GM18868 (cell line): ENCODE results near the gene RPS27L.
"Not testable (repeated sequence)": the region's sequence is repeated elsewhere in the genome, so short reads cannot be mapped to it uniquely, and the experiment has no call there.

Experiments
- ATAC-seq: cut with Tn5 transposase; IDR thresholded peaks from one replicate; pipeline ENCODE4 v1.9.1; 2021; ENCODE audit warnings: mild to moderate bottlenecking, moderate library complexity; ENCODE audit not compliant: unreplicated experiment

The RPS27L gene

GRCh38 chr15:63145426-63145825 is 11.9 kb downstream of the RPS27L start:
- no peak for ATAC-seq

GRCh38 chr15:63140936-63141335 is 16.3 kb downstream of the RPS27L start:
- ATAC-seq, result no peak

GRCh38 chr15:63136742-63137141 is 20.5 kb downstream of the RPS27L start:
- no peak for ATAC-seq

DNA sequence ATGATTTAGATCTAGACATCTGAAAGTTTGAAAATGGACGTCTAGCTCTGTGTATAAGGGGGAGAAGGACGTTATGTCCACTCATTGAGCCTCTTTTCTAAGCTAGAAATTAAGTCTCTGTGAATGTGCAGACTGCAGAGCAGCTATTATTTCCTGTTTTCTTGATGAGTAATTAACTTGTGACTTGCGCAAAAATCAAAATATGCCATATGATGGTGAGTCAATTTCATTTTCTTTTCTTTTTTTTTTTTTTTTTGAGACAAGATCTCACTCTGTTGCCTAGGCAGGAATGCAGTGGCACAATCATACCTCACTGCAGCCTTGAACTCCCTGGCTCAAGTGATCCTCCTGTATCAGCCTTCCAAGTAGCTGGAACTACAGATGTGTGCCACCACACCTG is 21.5 kb downstream of the RPS27L start:
- no peak for ATAC-seq

GRCh38 chr15:63135281-63135680 is 22.0 kb downstream of the RPS27L start:
- ATAC-seq, result no peak

DNA sequence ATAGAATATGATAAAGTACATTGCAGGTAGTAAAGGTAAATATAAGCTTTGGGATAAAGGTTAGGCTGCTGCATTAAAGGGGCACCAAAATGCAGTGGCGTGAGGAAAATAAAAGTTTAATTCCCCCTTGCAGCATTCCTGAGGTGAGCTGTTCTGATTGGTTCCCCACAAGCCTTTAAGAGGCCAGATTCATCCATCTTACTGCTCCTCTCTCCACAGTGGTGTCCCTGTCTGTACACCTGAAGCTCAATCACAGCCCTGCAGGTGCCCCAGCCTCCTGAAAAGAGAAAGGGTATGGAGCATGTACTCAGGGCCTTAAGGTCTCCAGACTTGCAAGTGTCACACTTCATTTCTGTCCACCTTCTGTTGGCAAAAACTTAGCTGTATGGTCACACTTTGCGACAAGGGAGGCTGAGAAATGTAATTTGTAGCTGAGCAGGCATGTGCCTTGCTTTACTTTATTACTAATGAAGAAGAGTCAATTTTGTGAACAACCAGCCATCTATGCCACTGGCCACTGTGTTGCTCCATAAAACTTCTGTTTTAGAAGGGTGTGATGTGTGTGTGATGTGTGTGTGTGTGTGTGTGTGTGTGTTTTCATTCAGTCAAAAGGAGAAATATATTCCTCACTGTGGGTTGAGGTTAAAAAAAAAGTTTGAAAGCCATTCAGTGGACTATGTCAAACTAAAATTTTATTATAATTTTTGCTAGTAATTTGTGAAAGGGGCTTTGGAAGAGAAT is 22.9 kb downstream of the RPS27L start:
- no peak for ATAC-seq

GRCh38 chr15:63133786-63134185 is 23.5 kb downstream of the RPS27L start:
- ATAC-seq, result no peak

GRCh38 chr15:63126726-63127125 is 30.6 kb downstream of the RPS27L start:
- no peak for ATAC-seq

GRCh38 chr15:63124506-63124905 is 32.8 kb downstream of the RPS27L start:
- ATAC-seq, result no peak

DNA sequence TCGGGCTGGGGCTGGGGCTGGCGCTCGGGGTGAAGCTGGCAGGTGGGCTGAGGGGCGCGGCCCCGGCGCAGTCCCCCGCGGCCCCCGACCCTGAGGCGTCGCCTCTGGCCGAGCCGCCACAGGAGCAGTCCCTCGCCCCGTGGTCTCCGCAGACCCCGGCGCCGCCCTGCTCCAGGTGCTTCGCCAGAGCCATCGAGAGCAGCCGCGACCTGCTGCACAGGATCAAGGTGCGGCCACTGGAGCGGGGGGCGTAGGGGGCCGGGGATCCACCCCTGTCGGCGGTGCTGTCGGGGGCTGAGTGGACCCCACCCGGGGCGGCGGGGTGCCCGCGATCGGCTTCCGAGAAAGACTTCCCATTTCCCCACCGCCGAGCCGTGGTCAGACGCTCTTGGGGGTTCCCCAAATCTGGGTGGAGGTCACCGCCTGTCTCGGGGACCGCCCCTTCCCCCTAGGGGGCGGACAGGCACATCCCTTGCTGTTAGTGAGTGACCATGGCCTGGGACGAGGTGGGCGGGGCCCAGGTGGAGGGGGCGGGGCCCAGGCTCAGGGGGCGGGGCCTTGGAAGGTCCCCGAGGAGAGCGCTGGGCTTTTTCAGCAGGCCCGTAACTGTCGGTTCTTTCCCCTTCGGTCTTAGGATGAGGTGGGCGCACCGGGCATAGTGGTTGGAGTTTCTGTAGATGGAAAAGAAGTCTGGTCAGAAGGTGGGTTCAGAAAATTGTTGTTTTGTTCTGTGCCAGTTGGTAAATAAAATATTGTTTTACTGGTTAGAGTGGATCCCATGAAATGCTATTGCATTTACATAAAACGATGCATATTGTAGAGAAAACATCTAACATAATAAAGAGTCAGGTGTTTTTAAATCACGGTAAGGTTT is 35.0 kb downstream of the RPS27L start:
- ATAC-seq, result peak; percentile 87

DNA sequence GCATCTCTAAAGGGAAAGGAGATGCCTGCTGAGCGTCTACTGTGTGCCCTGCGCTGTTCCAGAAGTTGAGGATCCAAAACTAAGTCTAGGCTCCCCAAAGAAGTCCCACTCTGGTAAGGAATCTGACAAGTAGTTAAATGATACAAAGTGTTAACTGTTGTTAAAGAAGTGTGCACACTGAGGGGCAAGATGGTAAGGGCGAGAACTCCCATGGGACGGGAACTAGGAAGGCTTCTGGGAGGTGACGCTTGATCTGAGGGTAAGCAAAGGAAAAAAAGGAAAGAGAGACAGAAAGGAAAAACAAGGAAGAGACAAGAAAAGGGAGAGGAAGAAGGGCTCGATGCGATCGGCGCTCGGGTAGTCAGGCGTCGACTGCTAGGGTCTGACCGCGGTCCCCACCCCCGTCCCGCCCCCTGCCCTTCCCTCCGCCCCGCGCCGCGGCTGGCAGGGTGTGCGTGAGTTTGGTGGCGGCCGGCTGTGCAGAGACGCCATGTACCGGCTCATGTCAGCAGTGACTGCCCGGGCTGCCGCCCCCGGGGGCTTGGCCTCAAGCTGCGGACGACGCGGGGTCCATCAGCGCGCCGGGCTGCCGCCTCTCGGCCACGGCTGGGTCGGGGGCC is 35.8 kb downstream of the RPS27L start, which contains the start of gene LACTB:
Gene LACTB, plus strand, starts transcription at position 480 of the 620 bp plus-strand sequence. Its CDS starts 11 bp downstream, at position 491.
- peak; percentile 75 for ATAC-seq

- ATAC-seq, result no peak
Observed at GRCh38 chr15:63118854-63119253, 38.4 kb downstream of the RPS27L start.

GRCh38 chr15:63114465-63114864 is 42.8 kb downstream of the RPS27L start:
- ATAC-seq, result no peak

DNA sequence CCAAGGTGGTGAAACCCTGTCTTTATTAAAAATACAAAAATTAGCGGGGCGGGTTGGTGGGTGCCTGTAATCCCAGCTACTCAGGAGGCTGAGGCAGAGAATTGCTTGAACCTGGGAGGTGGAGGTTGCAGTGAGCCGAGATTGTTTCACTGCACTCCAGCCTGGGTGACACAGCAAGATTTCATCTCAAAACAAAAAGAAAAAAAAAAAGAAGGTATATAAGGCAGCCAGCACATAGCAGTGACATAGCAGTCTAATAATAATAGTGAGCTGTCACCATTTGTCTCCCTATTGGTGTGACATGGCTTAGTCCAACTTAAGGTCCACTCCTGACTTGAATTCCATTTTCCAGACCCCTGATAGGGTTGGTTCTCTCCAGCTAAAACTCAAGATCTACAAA is 44.4 kb downstream of the RPS27L start:
- ATAC-seq, result no peak

- no peak for ATAC-seq
Observed at GRCh38 chr15:63111481-63111880, 45.8 kb downstream of the RPS27L start.

- ATAC-seq, result no peak
Observed at GRCh38 chr15:63110428-63111026, 46.8 kb downstream of the RPS27L start.

DNA sequence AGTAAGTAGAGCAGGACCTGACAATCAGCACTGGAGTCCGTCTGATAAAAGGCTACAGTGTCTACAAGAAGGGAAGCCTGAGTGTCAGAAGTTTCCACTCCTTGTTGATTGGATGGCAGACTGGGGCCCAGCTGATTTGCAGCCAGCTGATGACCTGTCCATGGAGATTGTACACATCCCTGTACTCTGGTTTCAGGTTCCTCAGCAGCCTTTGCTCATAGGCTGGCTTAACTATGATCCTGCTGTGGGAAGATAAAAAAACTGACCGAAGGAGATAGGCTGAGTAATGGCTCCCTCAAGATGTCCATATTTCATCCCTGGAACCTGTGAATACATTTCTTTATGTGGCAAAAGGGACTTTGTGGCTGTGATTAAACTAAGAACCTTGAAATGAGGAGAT is 47.4 kb downstream of the RPS27L start:
- no peak for ATAC-seq

- ATAC-seq, result no peak
Observed at GRCh38 chr15:63109498-63109897, 47.8 kb downstream of the RPS27L start.

GRCh38 chr15:63107895-63108546 is 49.3 kb downstream of the RPS27L start:
- ATAC-seq, result no peak

DNA sequence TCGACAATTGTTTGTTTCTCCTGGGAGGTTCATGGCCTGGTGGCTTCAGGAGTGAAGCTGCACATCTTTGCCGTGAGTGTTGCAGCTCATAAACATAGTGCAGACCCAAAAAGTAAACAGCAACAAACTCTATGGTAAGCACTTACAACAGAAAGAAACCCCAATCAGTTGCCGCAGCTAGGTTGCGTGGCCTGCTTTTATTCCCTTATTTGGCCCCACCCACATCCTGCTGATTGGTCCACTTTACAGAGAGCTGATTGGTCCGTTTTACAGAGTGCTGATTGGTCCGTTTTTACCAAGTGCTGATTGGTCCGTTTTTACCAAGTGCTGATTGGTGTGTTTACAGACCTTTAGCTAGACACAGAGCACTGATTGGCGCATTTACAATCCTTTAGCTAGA is 51.9 kb downstream of the RPS27L start:
- ATAC-seq, result not testable (repeated sequence)

GRCh38 chr15:63104727-63105126 is 52.5 kb downstream of the RPS27L start:
- ATAC-seq, result no peak
